CD8-positive, alpha-beta memory T cell (primary cell): ENCODE data around the gene TAL2. TPM values are rescaled to one million over a fixed set of nuclear protein-coding genes. Genes with fewer than 3 reads are reported as not detected.

Experiments used
- CTCF ChIA-PET: fragments of 350-600 bp; sonication (Branson Sonifier 250); formaldehyde crosslinking; loops from one replicate; lab custom pipeline; 2021; ENCODE audit warnings: antibody characterized with exemption; lab: Charles Lee
- POLR2A ChIA-PET: fragments of 350-600 bp; sonication (Branson Sonifier 250); formaldehyde crosslinking; loops from one replicate; lab custom pipeline; 2021; ENCODE audit warnings: antibody characterized with exemption; lab: Charles Lee
- DNase-seq, 5 donors: peaks; one replicate each; pipeline versions ENCODE4 v3.0.0 to v3.0.0-alpha.2; 2020 to 2022; ENCODE audit warnings: mixed read lengths in 1 of 5
- H3K27ac ChIP-seq: one replicate; pipeline ENCODE4 v1.7.0; 2013; ENCODE audit warnings: low read depth, mild to moderate bottlenecking, low read length, moderate library complexity
- H3K27me3 ChIP-seq: 2 replicates; pipeline ENCODE4 v1.7.0; 2013; ENCODE audit warnings: low read length, mild to moderate bottlenecking; ENCODE audit not compliant: insufficient read depth, poor library complexity, severe bottlenecking
- H3K36me3 ChIP-seq: 2 replicates; pipeline ENCODE4 v1.7.0; 2013; ENCODE audit warnings: mild to moderate bottlenecking, low read length, moderate library complexity; ENCODE audit not compliant: insufficient read depth
- H3K4me1 ChIP-seq: 2 replicates; pipeline ENCODE4 v1.7.0; 2013; ENCODE audit warnings: mild to moderate bottlenecking, low read length, moderate library complexity; ENCODE audit not compliant: insufficient read depth
- H3K4me3 ChIP-seq: 2 replicates; pipeline ENCODE4 v1.7.0; 2013; ENCODE audit warnings: mild to moderate bottlenecking, low read length
- H3K9me3 ChIP-seq: 2 replicates; pipeline ENCODE4 v1.7.0; 2013; ENCODE audit warnings: mild to moderate bottlenecking, low read length
- H3K27ac Mint-ChIP-seq, 8 donors: one replicate each; pipeline ENCODE4 v1.8.0; 2020 to 2021; ENCODE audit warnings: mixed read lengths in 8 of 8, mild to moderate bottlenecking in 6 of 8, inconsistent platforms in 3 of 8, moderate library complexity in 3 of 8
- H3K27me3 Mint-ChIP-seq, 2 donors: one replicate each; pipeline ENCODE4 v1.8.0; 2020 to 2021; ENCODE audit warnings: mixed read lengths in 2 of 2, mild to moderate bottlenecking in 1 of 2, moderate library complexity in 1 of 2
- H3K36me3 Mint-ChIP-seq, 3 donors: one replicate each; pipeline ENCODE4 v1.8.0; 2020 to 2021; ENCODE audit warnings: mixed read lengths in 3 of 3, inconsistent platforms in 1 of 3, mild to moderate bottlenecking in 1 of 3
- H3K4me1 Mint-ChIP-seq, 3 donors: one replicate each; pipeline ENCODE4 v1.8.0; 2020 to 2021; ENCODE audit warnings: mixed read lengths in 3 of 3, inconsistent platforms in 1 of 3, mild to moderate bottlenecking in 1 of 3
- H3K4me3 Mint-ChIP-seq, 7 donors: one replicate each; pipeline ENCODE4 v1.8.0; 2020 to 2021; ENCODE audit warnings: mixed read lengths in 7 of 7, mild to moderate bottlenecking in 6 of 7, moderate library complexity in 4 of 7, inconsistent platforms in 2 of 7
- H3K9me3 Mint-ChIP-seq, 5 donors: one replicate each; pipeline ENCODE4 v1.8.0; 2020 to 2022; ENCODE audit warnings: mixed read lengths in 5 of 5, mild to moderate bottlenecking in 3 of 5, moderate library complexity in 2 of 5, inconsistent platforms in 1 of 5
- polyA plus RNA-seq: library from polyadenylated mRNA; unstranded; fragments of 300-500 nt; fragmentation: Illumina TruSeq; gene quantifications from one replicate; pipeline ENCODE4 v1.2.3, GENCODE V29; 2021
- total RNA-seq, 2 experiments: library from RNA; stranded (reverse); gene quantifications; one replicate each; pipeline ENCODE4 v1.2.3, GENCODE V29; 2021

Gene TAL2
- total and polyA plus RNA-seq, 3 experiments from 2014 or later, result 0.51 TPM; not detected in 2

GRCh38 chr9:105663914-105664313 is 1.7 kb downstream of the TAL2 start:
- ChIA-PET POLR2A (no interaction called here), CTCF (no interaction called here)
- H3K27ac ChIP-seq, result no peak overlapping the region
- H3K4me1 ChIP-seq, result no peaks in the 10 kb centered on the region
- Mint-ChIP-seq H3K9me3 (no peaks in the 10 kb centered on the region), H3K4me3 (no peak overlapping the region), H3K27ac (no peak overlapping the region), H3K4me1 (no peaks in the 10 kb centered on the region), H3K27me3 (peaks cover 13 to 25% of the 10 kb centered on the region in 2 donors), H3K36me3 (peaks cover 0 to 3% (median 0%) of the 10 kb centered on the region in 3 donors)
- no peak for DNase-seq
- H3K27me3 ChIP-seq, result no peaks in the 10 kb centered on the region
- no peaks in the 10 kb centered on the region for H3K36me3 ChIP-seq
- H3K9me3 ChIP-seq, result no peaks in the 10 kb centered on the region
- H3K4me3 ChIP-seq, result no peak overlapping the region

GRCh38 chr9:105667867-105668266 is 5.6 kb downstream of the TAL2 start:
- Histone ChIP-seq H3K27ac (no peak overlapping the region), H3K36me3 (no peaks in the 10 kb centered on the region), H3K4me1 (no peaks in the 10 kb centered on the region), H3K4me3 (no peak overlapping the region), H3K9me3 (no peaks in the 10 kb centered on the region), H3K27me3 (no peaks in the 10 kb centered on the region)
- no peaks in the 10 kb centered on the region for H3K4me1 Mint-ChIP-seq
- peaks cover 5 to 18% of the 10 kb centered on the region in 2 donors for H3K27me3 Mint-ChIP-seq
- ChIA-PET POLR2A (no interaction called here), CTCF (no interaction called here)
- DNase-seq, result no peak
- no peak overlapping the region for H3K27ac Mint-ChIP-seq
- H3K36me3 Mint-ChIP-seq, result no peaks in the 10 kb centered on the region
- H3K4me3 Mint-ChIP-seq, result no peak overlapping the region
- H3K9me3 Mint-ChIP-seq, result no peaks in the 10 kb centered on the region

GRCh38 chr9:105670315-105670714 is 8.1 kb downstream of the TAL2 start:
- Mint-ChIP-seq H3K36me3 (no peaks in the 10 kb centered on the region), H3K4me3 (no peak overlapping the region), H3K4me1 (no peaks in the 10 kb centered on the region), H3K27ac (no peak overlapping the region), H3K27me3 (peaks cover 5 to 22% of the 10 kb centered on the region in 2 donors), H3K9me3 (no peaks in the 10 kb centered on the region)
- ChIA-PET POLR2A (no interaction called here), CTCF (no interaction called here)
- H3K36me3 ChIP-seq, result no peaks in the 10 kb centered on the region
- no peak overlapping the region for H3K4me3 ChIP-seq
- no peak for DNase-seq
- no peaks in the 10 kb centered on the region for H3K27me3 ChIP-seq
- no peaks in the 10 kb centered on the region for H3K4me1 ChIP-seq
- H3K9me3 ChIP-seq, result no peaks in the 10 kb centered on the region
- H3K27ac ChIP-seq, result no peak overlapping the region

GRCh38 chr9:105670775-105671174 is 8.5 kb downstream of the TAL2 start:
- ChIA-PET POLR2A (no interaction called here), CTCF (no interaction called here)
- DNase-seq, result no peak
- H3K9me3 ChIP-seq, result no peaks in the 10 kb centered on the region
- Mint-ChIP-seq H3K27me3 (peaks cover 5 to 22% of the 10 kb centered on the region in 2 donors), H3K36me3 (no peaks in the 10 kb centered on the region), H3K4me3 (no peak overlapping the region), H3K27ac (no peak overlapping the region), H3K9me3 (no peaks in the 10 kb centered on the region), H3K4me1 (no peaks in the 10 kb centered on the region)
- H3K4me1 ChIP-seq, result no peaks in the 10 kb centered on the region
- no peaks in the 10 kb centered on the region for H3K27me3 ChIP-seq
- no peak overlapping the region for H3K27ac ChIP-seq
- no peak overlapping the region for H3K4me3 ChIP-seq
- no peaks in the 10 kb centered on the region for H3K36me3 ChIP-seq

- POLR2A ChIA-PET, result no interaction called here
- H3K27me3 Mint-ChIP-seq, result peaks cover 2 to 13% of the 10 kb centered on the region in 2 donors
- no peaks in the 10 kb centered on the region for H3K4me1 ChIP-seq
- no peaks in the 10 kb centered on the region for H3K9me3 ChIP-seq
- DNase-seq, result no peak
- H3K27ac Mint-ChIP-seq, result no peak overlapping the region
- CTCF ChIA-PET, result no interaction called here
- H3K36me3 ChIP-seq, result no peaks in the 10 kb centered on the region
- H3K4me1 Mint-ChIP-seq, result no peaks in the 10 kb centered on the region
- no peaks in the 10 kb centered on the region for H3K9me3 Mint-ChIP-seq
- H3K27me3 ChIP-seq, result no peaks in the 10 kb centered on the region
- no peak overlapping the region for H3K4me3 ChIP-seq
- H3K36me3 Mint-ChIP-seq, result no peaks in the 10 kb centered on the region
- no peak overlapping the region for H3K4me3 Mint-ChIP-seq
- H3K27ac ChIP-seq, result no peak overlapping the region
These were observed 10.5 kb downstream of the TAL2 start for GRCh38 chr9:105672711-105673234.

- ChIA-PET POLR2A (no interaction called here), CTCF (no interaction called here)
- Histone ChIP-seq H3K9me3 (no peaks in the 10 kb centered on the region), H3K36me3 (no peaks in the 10 kb centered on the region), H3K4me1 (no peaks in the 10 kb centered on the region), H3K4me3 (no peak overlapping the region), H3K27me3 (no peaks in the 10 kb centered on the region), H3K27ac (no peak overlapping the region)
- no peaks in the 10 kb centered on the region for H3K36me3 Mint-ChIP-seq
- no peaks in the 10 kb centered on the region for H3K9me3 Mint-ChIP-seq
- H3K4me1 Mint-ChIP-seq, result no peaks in the 10 kb centered on the region
- no peak overlapping the region for H3K4me3 Mint-ChIP-seq
- DNase-seq, result no peak
- peaks cover 3 to 12% of the 10 kb centered on the region in 2 donors for H3K27me3 Mint-ChIP-seq
- no peak overlapping the region for H3K27ac Mint-ChIP-seq
These were observed 11.7 kb downstream of the TAL2 start for GRCh38 chr9:105673850-105674387.

- no peaks in the 10 kb centered on the region for H3K9me3 Mint-ChIP-seq
- no peaks in the 10 kb centered on the region for H3K36me3 Mint-ChIP-seq
- no peaks in the 10 kb centered on the region for H3K36me3 ChIP-seq
- H3K27ac Mint-ChIP-seq, result no peak overlapping the region
- DNase-seq, result no peak
- peaks cover 1 to 12% of the 10 kb centered on the region in 2 donors for H3K27me3 Mint-ChIP-seq
- no peaks in the 10 kb centered on the region for H3K9me3 ChIP-seq
- no peaks in the 10 kb centered on the region for H3K4me1 Mint-ChIP-seq
- H3K27me3 ChIP-seq, result no peaks in the 10 kb centered on the region
- H3K27ac ChIP-seq, result no peak overlapping the region
- H3K4me3 ChIP-seq, result no peak overlapping the region
- CTCF ChIA-PET, result no interaction called here
- POLR2A ChIA-PET, result no interaction called here
- no peaks in the 10 kb centered on the region for H3K4me1 ChIP-seq
- no peak overlapping the region for H3K4me3 Mint-ChIP-seq
These were observed 14.2 kb downstream of the TAL2 start for GRCh38 chr9:105676351-105676923.

GRCh38 chr9:105678163-105678562 is 15.9 kb downstream of the TAL2 start:
- Mint-ChIP-seq H3K9me3 (no peaks in the 10 kb centered on the region), H3K36me3 (no peaks in the 10 kb centered on the region), H3K4me3 (no peak overlapping the region), H3K27me3 (peaks cover 1 to 4% of the 10 kb centered on the region in 2 donors), H3K27ac (peak overlapping the region in 1 of 8 donors; percentile 5), H3K4me1 (no peaks in the 10 kb centered on the region)
- ChIA-PET POLR2A (no interaction called here), CTCF (interaction anchor here (0.5 kb wide), 1 partner anchor 702 kb away, joined by 3 read pairs; no protein-coding TSS in a partner anchor)
- H3K4me3 ChIP-seq, result no peak overlapping the region
- no peaks in the 10 kb centered on the region for H3K4me1 ChIP-seq
- no peak overlapping the region for H3K27ac ChIP-seq
- DNase-seq, result no peak
- no peaks in the 10 kb centered on the region for H3K36me3 ChIP-seq
- H3K27me3 ChIP-seq, result no peaks in the 10 kb centered on the region
- H3K9me3 ChIP-seq, result no peaks in the 10 kb centered on the region
